PC-3 (cell line): ENCODE measurements around the gene GALNS.

Source experiments
- CTCF ChIP-seq: fragments of 300-600 bp; sonication (generic); conservative IDR thresholded peaks from 2 replicates; pipeline ENCODE4 v1.5.1; 2017; ENCODE audit warnings: antibody characterized with exemption, low read depth, mild to moderate bottlenecking, low read length
- EZH2 ChIP-seq: fragments of 300-600 bp; sonication (generic); IDR thresholded peaks from one replicate; pipeline ENCODE4 v1.6.1; 2017; ENCODE audit warnings: antibody characterized with exemption, mild to moderate bottlenecking, low read length; ENCODE audit not compliant: unreplicated experiment

- TF ChIP-seq CTCF = no peak
- TF ChIP-seq EZH2 = no peak
Observed at GRCh38 chr16:88839026-88839529, 17.7 kb downstream of the GALNS start.
